HG03521 (cell line): ENCODE results near the gene EEF1G.
"Not testable (repeated sequence)": the region's sequence is repeated elsewhere in the genome, so short reads cannot be mapped to it uniquely, and the experiment has no call there.

Experiments used
- ATAC-seq: cut with Tn5 transposase; IDR thresholded peaks from one replicate; pipeline ENCODE4 v1.9.1; 2021; ENCODE audit warnings: mild to moderate bottlenecking, moderate library complexity; ENCODE audit not compliant: unreplicated experiment

The EEF1G gene, protein sequence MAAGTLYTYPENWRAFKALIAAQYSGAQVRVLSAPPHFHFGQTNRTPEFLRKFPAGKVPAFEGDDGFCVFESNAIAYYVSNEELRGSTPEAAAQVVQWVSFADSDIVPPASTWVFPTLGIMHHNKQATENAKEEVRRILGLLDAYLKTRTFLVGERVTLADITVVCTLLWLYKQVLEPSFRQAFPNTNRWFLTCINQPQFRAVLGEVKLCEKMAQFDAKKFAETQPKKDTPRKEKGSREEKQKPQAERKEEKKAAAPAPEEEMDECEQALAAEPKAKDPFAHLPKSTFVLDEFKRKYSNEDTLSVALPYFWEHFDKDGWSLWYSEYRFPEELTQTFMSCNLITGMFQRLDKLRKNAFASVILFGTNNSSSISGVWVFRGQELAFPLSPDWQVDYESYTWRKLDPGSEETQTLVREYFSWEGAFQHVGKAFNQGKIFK

GRCh38 chr11:62573592-62574362, at the start of gene EEF1G:
TSS of gene EEF1G (minus strand) at chr11:62573891. CDS start at chr11:62573842, 49 bp downstream.
- peak; percentile 89 for ATAC-seq

DNA sequence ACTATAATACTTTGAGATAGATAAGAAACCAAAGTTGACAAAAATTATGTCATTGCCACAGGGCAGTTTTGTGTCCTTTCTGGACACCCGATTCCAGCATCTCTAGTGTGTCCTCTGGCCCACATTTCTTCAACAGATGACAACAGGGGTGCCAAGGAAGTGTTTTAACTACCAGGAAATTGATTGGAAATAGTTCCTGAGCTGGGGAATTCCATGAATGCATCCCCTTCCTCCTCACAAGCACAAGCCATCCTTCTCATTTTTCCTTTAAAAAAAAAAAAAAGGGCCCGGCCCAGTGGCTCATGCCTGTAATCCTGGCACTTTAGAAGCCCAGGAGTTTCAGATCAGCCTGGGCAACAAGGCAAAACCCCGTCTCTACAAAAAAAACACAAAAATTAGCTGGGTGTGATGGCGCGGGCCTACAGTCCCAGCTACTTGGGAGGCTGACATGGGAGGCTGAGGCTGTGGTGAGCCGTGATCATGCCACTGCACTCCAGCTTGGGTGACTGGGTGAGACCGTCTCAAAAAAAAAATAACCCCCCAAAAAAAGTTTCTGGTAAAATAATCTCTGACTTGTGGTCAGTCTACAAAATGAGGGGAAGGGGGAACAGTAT, 48.9 kb upstream of the EEF1G start:
- ATAC-seq = no peak

- peak; percentile 96 for ATAC-seq
Observed at GRCh38 chr11:62621567-62622470, 48.1 kb upstream of the EEF1G start, which contains the start of gene B3GAT3. TSS of gene B3GAT3 (minus strand) at chr11:62621986. CDS start at chr11:62621947, 39 bp downstream.

- no peak for ATAC-seq
Observed at GRCh38 chr11:62621027-62621566, 47.4 kb upstream of the EEF1G start.

DNA sequence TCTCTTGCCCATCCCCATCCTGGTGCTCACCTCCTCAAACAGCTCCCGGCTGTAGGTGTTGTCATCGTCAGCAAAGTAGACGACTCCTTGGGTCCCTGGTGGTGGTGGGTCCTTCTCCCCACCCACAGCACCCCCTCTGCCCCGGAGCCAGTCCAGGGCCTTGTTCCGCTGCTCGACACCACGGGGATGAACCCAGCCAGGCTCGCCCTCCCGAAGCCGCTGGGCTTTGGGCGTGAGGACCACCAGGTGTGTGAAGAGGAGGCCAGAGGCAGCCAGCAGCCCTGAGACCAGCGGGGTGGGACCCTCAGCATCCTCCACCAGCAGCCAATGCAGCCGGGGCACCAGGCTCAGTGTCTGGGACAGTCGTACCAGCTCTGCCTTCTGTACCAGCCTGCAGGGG, 43.3 kb upstream of the EEF1G start:
- not testable (repeated sequence) for ATAC-seq

DNA sequence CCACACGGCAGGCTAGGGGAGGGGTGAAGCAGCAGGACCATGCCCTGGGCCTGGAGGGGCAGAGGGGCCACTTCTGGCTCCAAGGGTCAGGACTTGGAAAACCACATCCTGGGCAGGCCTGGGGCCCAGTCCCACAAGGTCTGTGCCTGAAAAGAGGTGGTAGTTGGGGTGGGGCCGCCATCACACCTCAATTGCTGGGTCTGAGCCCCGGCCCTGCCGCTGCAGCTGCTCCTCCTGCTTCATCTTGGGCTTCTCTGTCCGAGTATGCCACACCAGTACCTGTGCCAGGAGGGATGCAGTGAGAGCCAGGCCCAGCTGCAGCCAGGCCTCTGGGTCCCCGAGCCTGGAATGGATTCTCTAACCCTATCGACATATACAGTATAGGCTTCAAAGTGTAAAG, 41.8 kb upstream of the EEF1G start:
- no peak for ATAC-seq

DNA sequence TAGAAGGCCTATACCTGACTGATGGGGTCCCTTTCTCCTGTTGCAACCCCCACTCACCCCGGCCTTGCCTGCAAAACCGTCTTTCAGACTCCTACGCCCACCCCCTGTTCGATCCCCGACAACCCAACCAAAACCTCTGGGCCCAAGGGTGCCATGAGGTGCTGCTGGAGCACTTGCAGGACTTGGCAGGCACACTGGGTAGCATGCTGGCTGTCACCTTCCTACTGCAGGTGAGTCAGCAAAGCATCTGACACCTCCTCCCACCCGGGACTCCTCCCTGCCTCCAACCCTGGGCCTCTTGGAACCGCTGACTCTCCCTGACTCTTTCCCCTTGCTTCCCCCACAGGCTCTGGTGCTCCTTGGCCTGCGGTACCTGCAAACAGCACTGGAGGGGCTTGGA, 40.6 kb upstream of the EEF1G start:
- no peak for ATAC-seq

DNA sequence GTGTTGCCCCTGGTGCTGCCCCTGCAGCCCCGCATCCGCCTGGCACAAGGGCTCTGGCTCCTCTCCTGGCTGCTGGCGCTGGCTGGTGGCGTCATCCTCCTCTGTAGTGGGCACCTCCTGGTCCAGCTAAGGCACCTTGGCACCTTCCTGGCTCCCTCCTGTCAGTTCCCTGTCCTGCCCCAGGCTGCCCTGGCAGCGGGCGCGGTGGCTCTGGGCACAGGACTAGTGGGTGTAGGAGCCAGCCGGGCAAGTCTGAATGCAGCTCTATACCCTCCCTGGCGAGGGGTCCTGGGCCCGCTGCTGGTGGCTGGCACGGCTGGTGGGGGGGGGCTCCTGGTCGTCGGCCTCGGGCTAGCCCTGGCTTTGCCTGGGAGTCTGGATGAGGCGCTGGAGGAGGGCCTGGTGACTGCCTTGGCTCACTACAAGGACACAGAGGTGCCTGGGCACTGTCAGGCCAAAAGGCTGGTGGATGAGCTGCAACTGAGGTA, 39.6 kb upstream of the EEF1G start:
- no peak for ATAC-seq

- ATAC-seq = peak; percentile 66
Observed at GRCh38 chr11:62612366-62613290, 38.9 kb upstream of the EEF1G start, which contains the start of the genes EML3 and ROM1. TSS of gene EML3 (minus strand) at chr11:62612775. CDS start at chr11:62612457, 318 bp downstream. TSS of gene ROM1 (plus strand) at chr11:62613257. CDS start at chr11:62613282, 25 bp downstream.

DNA sequence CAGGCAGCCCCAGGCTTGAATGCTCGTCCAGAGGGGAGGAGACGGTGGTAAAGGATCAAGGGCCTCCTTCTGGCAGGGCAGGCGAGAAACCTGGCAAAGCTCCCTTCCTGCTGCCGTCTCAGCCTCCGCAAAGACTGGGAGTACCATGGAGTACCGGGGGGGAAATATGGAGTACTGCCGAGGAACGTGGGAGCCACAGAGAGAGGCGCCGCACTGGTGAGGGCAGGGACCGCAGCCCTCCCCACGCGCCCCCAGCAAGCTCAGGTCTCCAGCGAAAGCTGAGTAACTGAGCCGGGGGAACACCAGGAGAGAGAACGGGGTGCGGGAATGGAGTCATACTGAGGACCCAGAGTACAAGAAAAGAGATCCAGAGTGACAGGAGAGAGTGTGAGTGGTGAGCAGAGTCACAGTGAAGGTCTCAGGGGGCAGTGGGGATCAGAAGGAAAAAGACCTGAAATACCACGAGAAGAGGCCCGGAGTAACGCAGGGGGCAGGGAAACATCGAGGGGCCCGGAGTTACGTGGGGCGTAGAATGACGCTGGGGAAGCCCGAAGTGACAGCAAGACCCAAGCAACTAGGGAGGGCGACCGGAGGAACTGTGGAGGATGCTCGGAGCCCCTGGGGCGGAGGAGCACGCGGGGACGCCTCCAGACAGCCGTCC, 38.1 kb upstream of the EEF1G start:
- ATAC-seq = peak; percentile 20

- ATAC-seq = no peak
Observed at GRCh38 chr11:62610814-62611704, 37.4 kb upstream of the EEF1G start.

GRCh38 chr11:62610403-62610802, 36.7 kb upstream of the EEF1G start:
- no peak for ATAC-seq

GRCh38 chr11:62608776-62609175, 35.1 kb upstream of the EEF1G start:
- no peak for ATAC-seq

- no peak for ATAC-seq
Observed at GRCh38 chr11:62607714-62608113, 34.0 kb upstream of the EEF1G start.

DNA sequence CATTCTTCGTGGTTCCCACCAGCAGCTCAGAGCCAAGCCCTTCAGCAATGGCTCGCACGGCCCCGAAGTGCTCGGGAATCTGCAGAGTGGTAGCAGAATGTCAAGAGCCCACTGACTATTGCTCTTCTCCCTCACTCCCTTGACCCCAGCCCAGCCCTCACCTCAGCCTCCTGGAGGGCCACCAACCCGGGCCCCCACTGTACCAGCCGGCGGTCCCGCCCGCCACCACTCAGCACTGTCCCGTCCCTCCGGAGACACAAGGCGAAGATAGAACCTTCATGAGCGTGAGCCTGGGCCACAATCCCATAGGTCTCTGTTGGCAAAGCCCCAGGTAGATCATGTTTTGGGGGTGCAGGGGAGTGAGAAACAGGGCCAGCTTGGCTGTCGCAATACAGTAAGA, 32.2 kb upstream of the EEF1G start:
- no peak for ATAC-seq

DNA sequence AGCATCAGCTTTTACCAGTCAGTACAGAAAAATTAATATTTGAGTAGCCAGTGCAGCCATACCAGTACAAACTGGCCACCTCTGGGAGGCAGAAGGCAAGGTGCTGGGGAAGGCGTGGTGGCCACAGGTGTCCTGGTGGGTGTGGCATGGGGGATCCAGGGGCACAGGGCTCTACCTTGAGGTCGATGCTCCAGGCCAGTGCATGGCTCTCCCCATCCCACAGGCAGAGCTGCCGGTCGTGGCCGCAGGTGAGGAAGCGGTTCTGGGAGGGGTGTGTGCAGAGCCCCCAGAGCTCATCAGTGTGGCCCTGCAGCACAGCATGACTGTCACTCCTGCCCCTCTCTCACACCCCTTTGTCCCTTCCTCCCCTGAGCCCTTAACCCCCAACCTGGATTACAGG, 31.8 kb upstream of the EEF1G start:
- no peak for ATAC-seq

DNA sequence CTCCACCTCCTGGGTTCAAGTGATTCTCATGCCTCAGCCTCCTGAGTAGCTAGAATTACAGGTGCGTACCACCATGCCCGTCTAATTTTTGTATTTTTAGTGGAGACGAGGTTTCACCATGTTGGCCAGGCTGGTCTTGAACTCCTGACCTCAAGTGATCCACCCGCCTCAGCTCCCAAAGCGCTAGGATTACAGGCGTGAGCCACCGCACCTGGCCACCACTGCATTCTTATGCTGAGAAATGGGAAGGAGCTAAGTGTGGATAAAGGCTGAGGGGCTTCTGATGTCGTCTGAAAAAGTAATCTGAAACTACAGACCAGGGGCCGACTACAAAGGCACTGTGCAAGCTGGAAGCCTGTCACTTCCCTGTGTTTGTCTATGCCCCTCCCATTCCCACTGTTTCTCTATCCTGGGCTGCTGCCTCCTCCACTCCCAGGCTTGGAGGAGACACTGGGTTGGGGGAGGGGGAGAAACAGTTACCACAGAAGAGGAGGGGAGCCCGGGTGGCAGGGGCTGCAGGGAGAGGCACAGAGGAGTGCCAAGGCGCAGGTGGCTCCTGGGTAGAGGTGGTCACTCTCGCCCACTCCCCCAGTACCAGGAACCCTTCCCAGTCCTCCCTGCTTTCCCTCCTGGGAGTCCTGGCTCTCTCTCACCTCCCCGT, 30.9 kb upstream of the EEF1G start:
- no peak for ATAC-seq
